HepG2 (cell line): ENCODE data around the gene KATNB1. TPM values are rescaled to one million over a fixed set of nuclear protein-coding genes. Genes with fewer than 3 reads are reported as not detected.

ENCODE experiments used
- ERF ChIP-seq: IDR thresholded peaks from 2 replicates; pipeline ENCODE4 v1.6.1; 2018; ENCODE audit warnings: missing biosample characterization, missing genetic modification reagents
- HOXA7 ChIP-seq: sonication (generic); formaldehyde crosslinking; IDR thresholded peaks from 2 replicates; pipeline ENCODE4 v1.8.1; 2022; ENCODE audit warnings: mild to moderate bottlenecking, missing genetic modification reagents, moderate library complexity
- MTERF4 ChIP-seq: sonication (generic); formaldehyde crosslinking; IDR thresholded peaks from 2 replicates; pipeline ENCODE4 v1.8.0; 2023; ENCODE audit warnings: mild to moderate bottlenecking, missing genetic modification reagents
- RERE ChIP-seq: IDR thresholded peaks from 2 replicates; pipeline ENCODE4 v1.6.1; 2016; ENCODE audit warnings: low read depth, missing genetic modification reagents, missing compliant biosample characterization
- SMYD3 ChIP-seq: sonication (generic); formaldehyde crosslinking; IDR thresholded peaks from 2 replicates; pipeline ENCODE4 v1.8.1; 2023; ENCODE audit warnings: mild to moderate bottlenecking, missing genetic modification reagents
- ZNF264 ChIP-seq: sonication (generic); formaldehyde crosslinking; IDR thresholded peaks from 2 replicates; pipeline ENCODE4 v1.4.0; 2020; ENCODE audit warnings: missing genetic modification reagents
- ZNF446 ChIP-seq: sonication (generic); formaldehyde crosslinking; IDR thresholded peaks from 2 replicates; pipeline ENCODE4 v1.5.0; 2020; ENCODE audit warnings: mild to moderate bottlenecking, missing genetic modification reagents
- ZNF550 ChIP-seq: sonication (generic); formaldehyde crosslinking; IDR thresholded peaks from 2 replicates; pipeline ENCODE4 v1.4.0; 2020; ENCODE audit warnings: mild to moderate bottlenecking, missing genetic modification reagents, borderline replicate concordance
- ZNF570 ChIP-seq: sonication (generic); formaldehyde crosslinking; IDR thresholded peaks from 2 replicates; pipeline ENCODE4 v1.4.0; 2020; ENCODE audit warnings: mild to moderate bottlenecking, missing genetic modification reagents, borderline replicate concordance
- polyA plus RNA-seq, 8 experiments: library from polyadenylated mRNA; depleted of rRNA in 3 of 8; stranded (reverse) in 7 of 8; unstranded in 1 of 8; fragments of >200 nt; fragmentation: Illumina TruSeq in 4 of 8; extraction: Trizol in 4 of 8; gene quantifications; 2 replicates each; pipeline versions ENCODE4 v1.2.1 to v1.2.3, GENCODE V29; 2011 to 2016; ENCODE audit warnings: low read depth in 4 of 8, missing spikeins in 1 of 8, mixed read lengths in 1 of 8; ENCODE audit not compliant: insufficient read depth in 1 of 8
- total RNA-seq, 5 experiments: library from RNA; depleted of rRNA; stranded (reverse); fragments of >200 nt; fragmentation: Illumina TruSeq; extraction: Trizol; gene quantifications; 2 replicates each; pipeline ENCODE4 v1.2.3, GENCODE V29; 2016; ENCODE audit warnings: low read depth in 1 of 5
- TF ChIP-seq, protein P1 (sequence below): sonication (generic); formaldehyde crosslinking; IDR thresholded peaks from 2 replicates; pipeline ENCODE4 v1.5.0; 2020; ENCODE audit warnings: missing genetic modification reagents, mild to moderate bottlenecking, borderline replicate concordance
- TF ChIP-seq, protein P2 (sequence below): IDR thresholded peaks from 2 replicates; pipeline ENCODE4 v1.6.1; 2016; ENCODE audit warnings: control low read depth

The KATNB1 gene
- total and polyA plus RNA-seq, 2 of the 13 experiments (the other 11 are each of a cell fraction or from before 2014, with no cell fraction given): 31.5 to 43.5 TPM

DNA sequence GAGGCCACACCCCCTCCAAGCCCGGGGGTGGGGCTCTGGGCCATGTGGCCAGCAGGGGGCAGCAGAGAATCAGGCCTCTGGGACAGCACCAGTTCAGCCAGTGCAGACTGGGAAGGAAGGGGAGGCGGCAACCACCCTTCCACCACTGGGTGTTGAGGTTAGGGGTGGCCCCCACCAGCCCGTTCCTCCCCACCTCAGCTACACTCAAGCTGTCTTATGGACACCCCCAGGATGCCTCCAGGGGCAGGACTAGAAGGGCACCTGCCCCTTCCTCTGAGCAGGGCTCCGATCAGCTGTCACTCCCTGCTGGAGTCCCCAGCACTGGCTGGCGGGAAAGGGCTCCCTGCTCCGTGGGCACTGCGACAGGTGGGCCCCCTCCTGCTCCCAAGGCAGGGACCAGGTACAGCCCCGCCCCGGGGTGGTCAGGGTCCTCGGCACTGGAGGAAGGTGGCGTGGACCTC lies 21.8 kb downstream of the KATNB1 start (continued):
- TF ChIP-seq, protein P1, sequence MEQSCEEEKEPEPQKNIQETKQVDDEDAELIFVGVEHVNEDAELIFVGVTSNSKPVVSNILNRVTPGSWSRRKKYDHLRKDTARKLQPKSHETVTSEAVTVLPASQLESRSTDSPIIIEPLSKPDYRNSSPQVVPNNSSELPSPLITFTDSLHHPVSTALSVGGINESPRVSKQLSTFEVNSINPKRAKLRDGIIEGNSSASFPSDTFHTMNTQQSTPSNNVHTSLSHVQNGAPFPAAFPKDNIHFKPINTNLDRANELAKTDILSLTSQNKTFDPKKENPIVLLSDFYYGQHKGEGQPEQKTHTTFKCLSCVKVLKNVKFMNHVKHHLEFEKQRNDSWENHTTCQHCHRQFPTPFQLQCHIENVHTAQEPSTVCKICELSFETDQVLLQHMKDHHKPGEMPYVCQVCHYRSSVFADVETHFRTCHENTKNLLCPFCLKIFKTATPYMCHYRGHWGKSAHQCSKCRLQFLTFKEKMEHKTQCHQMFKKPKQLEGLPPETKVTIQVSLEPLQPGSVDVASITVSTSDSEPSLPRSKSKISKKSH (CRISPR knock-in tag): no peak
- TF ChIP-seq RERE (CRISPR knock-in tag): no peak
- TF ChIP-seq, protein P2, sequence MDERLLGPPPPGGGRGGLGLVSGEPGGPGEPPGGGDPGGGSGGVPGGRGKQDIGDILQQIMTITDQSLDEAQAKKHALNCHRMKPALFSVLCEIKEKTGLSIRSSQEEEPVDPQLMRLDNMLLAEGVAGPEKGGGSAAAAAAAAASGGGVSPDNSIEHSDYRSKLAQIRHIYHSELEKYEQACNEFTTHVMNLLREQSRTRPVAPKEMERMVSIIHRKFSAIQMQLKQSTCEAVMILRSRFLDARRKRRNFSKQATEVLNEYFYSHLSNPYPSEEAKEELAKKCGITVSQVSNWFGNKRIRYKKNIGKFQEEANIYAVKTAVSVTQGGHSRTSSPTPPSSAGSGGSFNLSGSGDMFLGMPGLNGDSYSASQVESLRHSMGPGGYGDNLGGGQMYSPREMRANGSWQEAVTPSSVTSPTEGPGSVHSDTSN (CRISPR knock-in tag): no peak
- no peak for TF ChIP-seq ZNF446 (CRISPR knock-in tag)
- no peak for TF ChIP-seq SMYD3 (CRISPR knock-in tag)
- TF ChIP-seq ZNF570 (CRISPR knock-in tag): no peak
- TF ChIP-seq ZNF264 (CRISPR knock-in tag): no peak
- no peak for TF ChIP-seq ZNF550 (CRISPR knock-in tag)
- no peak for TF ChIP-seq HOXA7 (CRISPR knock-in tag)
- peak; percentile 84 for TF ChIP-seq ERF (CRISPR knock-in tag)
- TF ChIP-seq MTERF4: no peak
